Panc1 (cell line): Measurements from ENCODE around the gene SIM2. TPM values are rescaled to one million over a fixed set of nuclear protein-coding genes. Genes with fewer than 3 reads are reported as not detected.

ENCODE experiments used
- ATAC-seq: fragments of 200-7000 bp; cut with Tn5 transposase; 2 replicates; pipeline ENCODE4 v1.9.1; 2020; ENCODE audit warnings: mild to moderate bottlenecking, moderate library complexity
- BruUV-seq: library from RNA; stranded (reverse); fragments of 400-500 nt; replicated peaks from 2 replicates; lab custom pipeline; 2021; lab: Mats Ljungman, UMichigan
- CTCF ChIA-PET: fragments of 300-600 bp; sonication (Branson Sonifier 250); formaldehyde crosslinking; loops from one replicate; lab custom pipeline; 2022; ENCODE audit warnings: antibody characterized with exemption; lab: Charles Lee
- POLR2A ChIA-PET: fragments of 300-600 bp; sonication (Branson Sonifier 250); formaldehyde crosslinking; loops from one replicate; lab custom pipeline; 2022; ENCODE audit warnings: antibody characterized with exemption; lab: Charles Lee
- DNase-seq: peaks from one replicate; pipeline ENCODE4 v3.0.0-alpha.2; 2010; ENCODE audit warnings: low read depth, low spot score
- H3K27ac ChIP-seq: 2 replicates; pipeline ENCODE4 v1.5.1; 2011; ENCODE audit warnings: mild to moderate bottlenecking, low read length, inconsistent platforms
- H3K27me3 ChIP-seq: fragments of 200-500 bp; sonication (Bioruptor generic); 2 replicates; pipeline ENCODE4 v1.6.0; 2014; ENCODE audit warnings: low read length, inconsistent platforms; ENCODE audit not compliant: control insufficient read depth, insufficient read depth
- H3K36me3 ChIP-seq: fragments of 200-500 bp; sonication (Bioruptor generic); 2 replicates; pipeline ENCODE4 v1.5.1; 2014; ENCODE audit warnings: inconsistent platforms, mild to moderate bottlenecking, low read length, moderate library complexity; ENCODE audit not compliant: control insufficient read depth, insufficient read depth
- H3K4me1 ChIP-seq: 2 replicates; pipeline ENCODE4 v1.5.1; 2011; ENCODE audit warnings: inconsistent platforms, mild to moderate bottlenecking, low read length, moderate library complexity; ENCODE audit not compliant: control insufficient read depth, insufficient read depth
- H3K4me3 ChIP-seq, 2 experiments: 2 replicates each; pipeline ENCODE4 v1.5.1; 2011 to 2012; ENCODE audit warnings: low read depth in 2 of 2, low read length in 2 of 2, mild to moderate bottlenecking in 2 of 2, inconsistent platforms in 1 of 2, moderate library complexity in 1 of 2
- H3K9me3 ChIP-seq: fragments of 200-500 bp; sonication (Bioruptor generic); 2 replicates; pipeline ENCODE4 v1.5.1; 2014; ENCODE audit warnings: low read depth, mild to moderate bottlenecking, inconsistent platforms, low read length, moderate library complexity; ENCODE audit not compliant: control insufficient read depth, insufficient read depth
- POLR2AphosphoS5 ChIP-seq: IDR thresholded peaks from 2 replicates; pipeline ENCODE4 v1.6.1; 2012; ENCODE audit warnings: mild to moderate bottlenecking, low read depth, low read length, moderate library complexity
- SIN3A ChIP-seq: IDR thresholded peaks from 2 replicates; pipeline ENCODE4 v1.6.1; 2012; ENCODE audit warnings: low read depth, mild to moderate bottlenecking, low read length, moderate library complexity, borderline replicate concordance; ENCODE audit not compliant: insufficient read depth
- TCF7L2 ChIP-seq: IDR thresholded peaks from 2 replicates; pipeline ENCODE4 v1.6.1; 2011; ENCODE audit warnings: mild to moderate bottlenecking, low read depth, low read length, inconsistent platforms
- in situ Hi-C: cut with HindIII; loops from 2 replicates; pipeline ENCODE4 v1.10.0; 2016; ENCODE audit warnings: low sequenced_read_pairs, low pct_unique_long_range_greater_than_20kb
- intact Hi-C: fragments of 100-400 bp; cut with micrococcal nuclease; formaldehyde crosslinking; loops from one replicate; pipeline ENCODE4 v1.10.0; 2022; ENCODE audit not compliant: unreplicated experiment
- total RNA-seq: library from RNA; stranded (reverse); gene quantifications from one replicate; pipeline ENCODE4 v1.2.1, GENCODE V29; 2021; ENCODE audit not compliant: unreplicated experiment
- TF ChIP-seq, protein P1 (sequence below), 2 experiments: IDR thresholded peaks; 2 replicates each; pipeline ENCODE4 v1.6.1; 2011 to 2012; ENCODE audit warnings: low read depth in 2 of 2, control low read depth in 1 of 2, low read length in 1 of 2, mild to moderate bottlenecking in 1 of 2, moderate library complexity in 1 of 2; ENCODE audit not compliant: insufficient read depth in 1 of 2
- TF ChIP-seq, protein P2 (sequence below): fragments of 450-650 bp; IDR thresholded peaks from 2 replicates; pipeline ENCODE4 v1.5.1; 2017; ENCODE audit warnings: mild to moderate bottlenecking

Gene SIM2
- total RNA-seq, 1 experiment from 2014 or later = 11.5 TPM

DNA sequence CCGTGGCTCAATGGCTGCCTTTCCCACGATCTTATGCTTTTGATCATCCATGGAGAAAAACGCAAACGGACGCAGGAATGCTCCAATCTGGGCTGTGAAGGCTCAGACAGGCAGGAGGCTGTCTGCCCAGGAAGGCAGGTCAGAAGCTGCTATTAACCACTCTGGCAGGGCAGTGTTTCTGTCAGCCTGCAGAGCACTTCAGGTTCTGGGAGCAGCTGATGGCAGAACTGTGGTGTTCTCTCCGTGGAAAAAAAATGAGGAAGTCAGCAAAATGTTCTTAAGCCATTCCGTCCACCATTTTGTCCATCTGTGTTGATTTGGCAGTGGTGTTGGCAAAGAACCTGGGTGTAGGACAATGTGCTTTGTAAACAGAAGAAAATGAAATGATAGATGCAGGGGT is 91.7 kb downstream of the SIM2 start:
- TF ChIP-seq, protein P1, sequence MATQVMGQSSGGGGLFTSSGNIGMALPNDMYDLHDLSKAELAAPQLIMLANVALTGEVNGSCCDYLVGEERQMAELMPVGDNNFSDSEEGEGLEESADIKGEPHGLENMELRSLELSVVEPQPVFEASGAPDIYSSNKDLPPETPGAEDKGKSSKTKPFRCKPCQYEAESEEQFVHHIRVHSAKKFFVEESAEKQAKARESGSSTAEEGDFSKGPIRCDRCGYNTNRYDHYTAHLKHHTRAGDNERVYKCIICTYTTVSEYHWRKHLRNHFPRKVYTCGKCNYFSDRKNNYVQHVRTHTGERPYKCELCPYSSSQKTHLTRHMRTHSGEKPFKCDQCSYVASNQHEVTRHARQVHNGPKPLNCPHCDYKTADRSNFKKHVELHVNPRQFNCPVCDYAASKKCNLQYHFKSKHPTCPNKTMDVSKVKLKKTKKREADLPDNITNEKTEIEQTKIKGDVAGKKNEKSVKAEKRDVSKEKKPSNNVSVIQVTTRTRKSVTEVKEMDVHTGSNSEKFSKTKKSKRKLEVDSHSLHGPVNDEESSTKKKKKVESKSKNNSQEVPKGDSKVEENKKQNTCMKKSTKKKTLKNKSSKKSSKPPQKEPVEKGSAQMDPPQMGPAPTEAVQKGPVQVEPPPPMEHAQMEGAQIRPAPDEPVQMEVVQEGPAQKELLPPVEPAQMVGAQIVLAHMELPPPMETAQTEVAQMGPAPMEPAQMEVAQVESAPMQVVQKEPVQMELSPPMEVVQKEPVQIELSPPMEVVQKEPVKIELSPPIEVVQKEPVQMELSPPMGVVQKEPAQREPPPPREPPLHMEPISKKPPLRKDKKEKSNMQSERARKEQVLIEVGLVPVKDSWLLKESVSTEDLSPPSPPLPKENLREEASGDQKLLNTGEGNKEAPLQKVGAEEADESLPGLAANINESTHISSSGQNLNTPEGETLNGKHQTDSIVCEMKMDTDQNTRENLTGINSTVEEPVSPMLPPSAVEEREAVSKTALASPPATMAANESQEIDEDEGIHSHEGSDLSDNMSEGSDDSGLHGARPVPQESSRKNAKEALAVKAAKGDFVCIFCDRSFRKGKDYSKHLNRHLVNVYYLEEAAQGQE (IDR thresholded peaks at IDR 0.05; ENCODE audit: insufficient read depth in 1 of 2, low read depth in 2 of 2, low read length in 1 of 2) = no peak
- TF ChIP-seq SIN3A = no peak
- no peak for TF ChIP-seq POLR2AphosphoS5
- TF ChIP-seq, protein P2, sequence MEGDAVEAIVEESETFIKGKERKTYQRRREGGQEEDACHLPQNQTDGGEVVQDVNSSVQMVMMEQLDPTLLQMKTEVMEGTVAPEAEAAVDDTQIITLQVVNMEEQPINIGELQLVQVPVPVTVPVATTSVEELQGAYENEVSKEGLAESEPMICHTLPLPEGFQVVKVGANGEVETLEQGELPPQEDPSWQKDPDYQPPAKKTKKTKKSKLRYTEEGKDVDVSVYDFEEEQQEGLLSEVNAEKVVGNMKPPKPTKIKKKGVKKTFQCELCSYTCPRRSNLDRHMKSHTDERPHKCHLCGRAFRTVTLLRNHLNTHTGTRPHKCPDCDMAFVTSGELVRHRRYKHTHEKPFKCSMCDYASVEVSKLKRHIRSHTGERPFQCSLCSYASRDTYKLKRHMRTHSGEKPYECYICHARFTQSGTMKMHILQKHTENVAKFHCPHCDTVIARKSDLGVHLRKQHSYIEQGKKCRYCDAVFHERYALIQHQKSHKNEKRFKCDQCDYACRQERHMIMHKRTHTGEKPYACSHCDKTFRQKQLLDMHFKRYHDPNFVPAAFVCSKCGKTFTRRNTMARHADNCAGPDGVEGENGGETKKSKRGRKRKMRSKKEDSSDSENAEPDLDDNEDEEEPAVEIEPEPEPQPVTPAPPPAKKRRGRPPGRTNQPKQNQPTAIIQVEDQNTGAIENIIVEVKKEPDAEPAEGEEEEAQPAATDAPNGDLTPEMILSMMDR = no peak
- ATAC-seq = no peak
- Histone ChIP-seq H3K36me3 (no peaks in the 10 kb centered on the region), H3K4me3 (no peak overlapping the region), H3K4me1 (peaks cover 11% of the 10 kb centered on the region; the same call in 1 of the 2 replicates), H3K27ac (no peak overlapping the region), H3K27me3 (no peaks in the 10 kb centered on the region), H3K9me3 (no peaks in the 10 kb centered on the region)
- intact Hi-C loops = no loop called here
- ChIA-PET POLR2A (no interaction called here), CTCF (no interaction called here)
- DNase-seq = no peak
- in situ Hi-C loops = no loop called here
- no TSS peak for BruUV-seq

DNA sequence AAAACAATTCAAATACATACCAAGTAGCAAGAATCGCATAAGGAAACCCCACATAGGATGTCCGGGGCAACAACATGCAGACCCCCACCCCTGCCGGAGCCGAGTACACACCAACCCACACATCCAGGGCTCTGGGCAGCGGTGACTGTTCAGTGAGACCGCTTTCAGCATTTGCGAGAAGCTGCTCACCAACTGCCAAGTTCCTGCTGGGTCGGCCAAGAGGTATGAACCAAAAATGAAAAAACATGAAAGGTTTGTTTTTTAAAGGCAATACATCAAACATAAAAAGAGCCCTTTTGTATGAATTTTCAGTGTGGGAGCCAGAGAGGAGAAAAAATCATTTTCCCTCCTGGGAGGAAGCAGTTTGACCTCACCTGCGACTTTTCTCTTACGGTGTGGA is 92.3 kb downstream of the SIM2 start:
- BruUV-seq = no TSS peak
- no peak for TF ChIP-seq SIN3A
- TF ChIP-seq POLR2AphosphoS5 = no peak
- TF ChIP-seq, protein P2 = no peak
- TF ChIP-seq, protein P1 (IDR thresholded peaks at IDR 0.05; ENCODE audit: insufficient read depth in 1 of 2, low read depth in 2 of 2, low read length in 1 of 2) = no peak
- no peak for TF ChIP-seq TCF7L2
- in situ Hi-C loops (no loop called here), intact Hi-C loops (no loop called here)
- Histone ChIP-seq H3K27me3 (no peaks in the 10 kb centered on the region), H3K36me3 (no peaks in the 10 kb centered on the region), H3K4me3 (no peak overlapping the region), H3K4me1 (peaks cover 11% of the 10 kb centered on the region; the same call in 1 of the 2 replicates), H3K9me3 (no peaks in the 10 kb centered on the region), H3K27ac (no peak overlapping the region)
- ATAC-seq (no peak), DNase-seq (no peak)
- CTCF ChIA-PET = no interaction called here
- POLR2A ChIA-PET = no interaction called here
